Measurements from ENCODE around the gene CHD9. TPM values are rescaled to one million over a fixed set of nuclear protein-coding genes. Genes with fewer than 3 reads are reported as not detected.

Gene CHD9
- total RNA-seq, 2 donors from 2014 or later: 56.3 to 62.6 TPM

GRCh38 chr16:53209877-53210276 is 155.1 kb downstream of the CHD9 start:
- Histone ChIP-seq H3K4me1 (replicated peaks) (peaks cover 3% of the 10 kb centered on the region), H3K9me3 (no peaks in the 10 kb centered on the region), H3K4me3 (peak overlapping the region; percentile 35 to 36), H3K27me3 (replicated peaks; ENCODE audit: insufficient read depth) (no peaks in the 10 kb centered on the region), H3K27ac (peak overlapping the region; percentile 83 to 87), H3K36me3 (no peaks in the 10 kb centered on the region)
- TF ChIP-seq CTCF (IDR thresholded peaks at IDR 0.05): no peak
- WGBS: 3% methylated on average over 2 of the region's 2 CpGs
- no peak for DNase-seq (ENCODE audit: low spot score)
- intact Hi-C loops (cut with DNase I): loop anchor here (2.0 kb wide), 2 partner anchors 79 to 155 kb away; partner anchors contain the start of gene CHD9

- no peaks in the 10 kb centered on the region for H3K27me3 ChIP-seq (replicated peaks; ENCODE audit: insufficient read depth)
- no peak overlapping the region for H3K27ac ChIP-seq
- no peak for TF ChIP-seq POLR2AphosphoS5 (IDR thresholded peaks at IDR 0.05)
- TF ChIP-seq CTCF (IDR thresholded peaks at IDR 0.05): no peak
- TF ChIP-seq POLR2A (IDR thresholded peaks at IDR 0.05): no peak
- no peak for DNase-seq (ENCODE audit: low spot score)
- no peaks in the 10 kb centered on the region for H3K9me3 ChIP-seq
- H3K4me3 ChIP-seq: peak overlapping the region; percentile 35 to 36
- no peaks in the 10 kb centered on the region for H3K36me3 ChIP-seq
- peaks cover 3% of the 10 kb centered on the region for H3K4me1 ChIP-seq (replicated peaks)
- 70% methylated on average over 3 of the region's 3 CpGs for WGBS
- intact Hi-C loops (cut with DNase I): no loop called here
Measured at GRCh38 chr16:53211253-53211652, 156.5 kb downstream of the CHD9 start.

GRCh38 chr16:53212893-53213223 is 158.1 kb downstream of the CHD9 start:
- Histone ChIP-seq H3K4me1 (replicated peaks) (peaks cover 3% of the 10 kb centered on the region), H3K27me3 (replicated peaks; ENCODE audit: insufficient read depth) (no peaks in the 10 kb centered on the region), H3K36me3 (no peaks in the 10 kb centered on the region), H3K9me3 (no peaks in the 10 kb centered on the region), H3K4me3 (no peak overlapping the region), H3K27ac (no peak overlapping the region)
- TF ChIP-seq POLR2AphosphoS5 (IDR thresholded peaks at IDR 0.05): no peak
- intact Hi-C loops (cut with DNase I): no loop called here
- DNase-seq (ENCODE audit: low spot score): no peak

GRCh38 chr16:53213542-53213941 is 158.8 kb downstream of the CHD9 start:
- DNase-seq (ENCODE audit: low spot score): no peak
- 67% methylated on average over 2 of the region's 2 CpGs for WGBS
- no peaks in the 10 kb centered on the region for H3K27me3 ChIP-seq (replicated peaks; ENCODE audit: insufficient read depth)
- TF ChIP-seq POLR2AphosphoS5 (IDR thresholded peaks at IDR 0.05): no peak
- TF ChIP-seq POLR2A (IDR thresholded peaks at IDR 0.05): no peak
- no peak for TF ChIP-seq CTCF (IDR thresholded peaks at IDR 0.05)
- intact Hi-C loops (cut with DNase I): no loop called here
- no peaks in the 10 kb centered on the region for H3K36me3 ChIP-seq
- no peak overlapping the region for H3K4me3 ChIP-seq
- no peak overlapping the region for H3K27ac ChIP-seq
- no peaks in the 10 kb centered on the region for H3K9me3 ChIP-seq
- H3K4me1 ChIP-seq (replicated peaks): peaks cover 6% of the 10 kb centered on the region

GRCh38 chr16:53216798-53217197 is 162.0 kb downstream of the CHD9 start:
- no peak overlapping the region for H3K4me3 ChIP-seq
- DNase-seq (ENCODE audit: low spot score): no peak
- intact Hi-C loops (cut with DNase I): no loop called here
- no peaks in the 10 kb centered on the region for H3K27me3 ChIP-seq (replicated peaks; ENCODE audit: insufficient read depth)
- WGBS: 51% methylated on average over 2 of the region's 2 CpGs
- H3K9me3 ChIP-seq: no peaks in the 10 kb centered on the region
- no peak for TF ChIP-seq CTCF (IDR thresholded peaks at IDR 0.05)
- TF ChIP-seq POLR2AphosphoS5 (IDR thresholded peaks at IDR 0.05): no peak
- no peak for TF ChIP-seq POLR2A (IDR thresholded peaks at IDR 0.05)
- H3K4me1 ChIP-seq (replicated peaks): peaks cover 8% of the 10 kb centered on the region
- H3K36me3 ChIP-seq: no peaks in the 10 kb centered on the region
- no peak overlapping the region for H3K27ac ChIP-seq

Data from prostate gland (tissue), 2 donors.